ENCODE measurements around the gene NUP62CL.

NUP62CL gene, protein sequence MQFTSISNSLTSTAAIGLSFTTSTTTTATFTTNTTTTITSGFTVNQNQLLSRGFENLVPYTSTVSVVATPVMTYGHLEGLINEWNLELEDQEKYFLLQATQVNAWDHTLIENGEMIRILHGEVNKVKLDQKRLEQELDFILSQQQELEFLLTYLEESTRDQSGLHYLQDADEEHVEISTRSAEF

DNA sequence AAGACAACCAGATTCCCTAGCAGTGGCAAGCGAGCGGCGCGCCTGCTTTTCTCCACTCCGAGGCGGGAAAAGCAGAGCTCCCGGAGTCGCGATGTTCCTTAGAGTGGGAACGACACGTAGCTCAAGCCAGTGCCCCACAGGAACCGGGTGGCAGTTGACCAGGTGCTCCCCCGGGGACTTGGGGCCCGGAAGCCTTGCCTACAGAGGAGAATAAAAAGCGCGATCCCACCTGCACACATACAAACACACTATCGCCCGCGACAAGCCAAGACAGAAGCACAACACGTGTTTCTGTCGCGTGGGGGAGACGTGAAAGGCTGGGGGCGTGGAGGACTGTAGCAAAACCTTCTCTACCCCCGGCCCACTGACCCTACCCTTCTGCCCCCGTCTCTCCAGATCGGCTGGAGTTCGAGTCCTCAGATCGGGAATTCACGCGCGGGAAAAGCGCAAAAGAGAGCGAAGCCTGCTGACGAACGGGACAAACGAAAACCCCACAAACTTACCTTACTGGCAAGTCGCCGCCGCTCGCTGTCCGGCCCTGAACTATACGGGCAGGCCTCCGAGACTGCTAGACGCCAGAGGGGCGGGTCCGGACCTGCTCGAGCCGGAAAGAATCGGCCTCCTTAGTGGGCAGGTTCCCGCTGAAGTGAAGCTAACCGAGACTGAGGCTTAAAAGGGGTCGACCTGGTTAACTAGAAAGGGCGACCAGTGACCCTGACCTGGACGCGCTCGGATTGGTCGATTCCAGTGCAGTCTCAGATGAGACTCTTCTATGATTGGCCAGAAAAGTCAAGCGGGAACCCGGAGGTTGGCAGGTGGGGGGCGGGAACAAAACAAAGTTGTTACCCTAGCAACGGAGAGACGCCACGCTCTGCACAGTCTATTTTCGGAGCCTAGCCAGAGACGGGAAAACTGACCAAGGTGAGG lies at the start of gene NUP62CL, which contains the start of gene DNAAF6:
Gene NUP62CL, minus strand, starts transcription at position 664 of the 927 bp plus-strand sequence. CDS start 31,287 bp downstream, outside the sequence.
Gene DNAAF6, plus strand, starts transcription at position 842 of the 927 bp plus-strand sequence. CDS start 6,265 bp downstream, outside the sequence.
- Histone ChIP-seq H3K36me3 (ENCODE audit: insufficient read depth, low read length) (no peaks in the 10 kb centered on the region), H2AFZ (ENCODE audit: low read length) (no peak within 1 kb of the TSS), H3K9ac (ENCODE audit: low read depth, low read length, poor library complexity, severe bottlenecking) (no peak within 1 kb of the TSS), H3K9me2 (replicated peaks; ENCODE audit: low read depth, low read length) (no peaks in the 10 kb centered on the region), H3K9me3 (ENCODE audit: insufficient read depth, low read depth, low read length) (no peaks in the 10 kb centered on the region), H3K4me3 (ENCODE audit: low read length, poor library complexity, severe bottlenecking) (no peak within 1 kb of the TSS), H3K4me1 (ENCODE audit: insufficient read depth, low read length, poor library complexity, severe bottlenecking) (no peaks in the 10 kb centered on the region), H3K27me3 (ENCODE audit: insufficient read depth, low read length, poor library complexity, severe bottlenecking) (no peaks in the 10 kb centered on the region), H3K79me2 (ENCODE audit: insufficient read depth, low read length) (no peaks in the 10 kb centered on the region), H3K4me2 (ENCODE audit: low read depth, low read length, poor library complexity, severe bottlenecking) (no peak within 1 kb of the TSS), H3F3A (ENCODE audit: low read depth) (no peaks in the 10 kb centered on the region), H4K20me1 (ENCODE audit: insufficient read depth, low read length, poor library complexity, severe bottlenecking) (no peaks in the 10 kb centered on the region)
- TF ChIP-seq, protein P1, sequence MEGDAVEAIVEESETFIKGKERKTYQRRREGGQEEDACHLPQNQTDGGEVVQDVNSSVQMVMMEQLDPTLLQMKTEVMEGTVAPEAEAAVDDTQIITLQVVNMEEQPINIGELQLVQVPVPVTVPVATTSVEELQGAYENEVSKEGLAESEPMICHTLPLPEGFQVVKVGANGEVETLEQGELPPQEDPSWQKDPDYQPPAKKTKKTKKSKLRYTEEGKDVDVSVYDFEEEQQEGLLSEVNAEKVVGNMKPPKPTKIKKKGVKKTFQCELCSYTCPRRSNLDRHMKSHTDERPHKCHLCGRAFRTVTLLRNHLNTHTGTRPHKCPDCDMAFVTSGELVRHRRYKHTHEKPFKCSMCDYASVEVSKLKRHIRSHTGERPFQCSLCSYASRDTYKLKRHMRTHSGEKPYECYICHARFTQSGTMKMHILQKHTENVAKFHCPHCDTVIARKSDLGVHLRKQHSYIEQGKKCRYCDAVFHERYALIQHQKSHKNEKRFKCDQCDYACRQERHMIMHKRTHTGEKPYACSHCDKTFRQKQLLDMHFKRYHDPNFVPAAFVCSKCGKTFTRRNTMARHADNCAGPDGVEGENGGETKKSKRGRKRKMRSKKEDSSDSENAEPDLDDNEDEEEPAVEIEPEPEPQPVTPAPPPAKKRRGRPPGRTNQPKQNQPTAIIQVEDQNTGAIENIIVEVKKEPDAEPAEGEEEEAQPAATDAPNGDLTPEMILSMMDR (conservative IDR thresholded peaks at IDR 0.05; ENCODE audit: low read length): no peak
- TF ChIP-seq EZH2phosphoT487 (IDR thresholded peaks at IDR 0.05; ENCODE audit: borderline replicate concordance): no peak

DNA sequence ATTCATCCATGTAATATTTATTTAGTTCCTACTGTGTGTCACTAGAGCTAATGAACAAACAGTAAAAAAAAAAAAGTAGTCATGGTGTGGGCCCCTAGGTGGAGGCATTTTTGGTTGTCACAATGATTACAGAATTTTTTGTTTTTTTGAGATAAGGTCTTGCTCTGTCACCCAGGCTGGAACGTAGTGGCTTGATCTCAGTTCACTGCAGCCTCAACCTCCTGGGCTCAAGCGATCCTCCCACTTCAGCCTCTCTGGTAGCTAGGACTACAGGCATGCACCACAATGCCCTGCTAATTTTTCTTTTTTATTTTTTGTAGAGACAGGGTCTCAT lies 22.2 kb upstream of the NUP62CL start:
- Histone ChIP-seq H3K79me2 (ENCODE audit: insufficient read depth, low read length) (no peaks in the 10 kb centered on the region), H2AFZ (ENCODE audit: low read length) (no peak overlapping the region), H3K36me3 (ENCODE audit: insufficient read depth, low read length) (no peaks in the 10 kb centered on the region), H4K20me1 (ENCODE audit: insufficient read depth, low read length, poor library complexity, severe bottlenecking) (no peaks in the 10 kb centered on the region), H3K9me2 (replicated peaks; ENCODE audit: low read depth, low read length) (no peaks in the 10 kb centered on the region), H3F3A (ENCODE audit: low read depth) (no peaks in the 10 kb centered on the region), H3K4me3 (ENCODE audit: low read length, poor library complexity, severe bottlenecking) (no peak overlapping the region), H3K9ac (ENCODE audit: low read depth, low read length, poor library complexity, severe bottlenecking) (no peak overlapping the region), H3K4me2 (ENCODE audit: low read depth, low read length, poor library complexity, severe bottlenecking) (no peak overlapping the region), H3K4me1 (ENCODE audit: insufficient read depth, low read length, poor library complexity, severe bottlenecking) (no peaks in the 10 kb centered on the region), H3K9me3 (ENCODE audit: insufficient read depth, low read depth, low read length) (no peaks in the 10 kb centered on the region), H3K27me3 (ENCODE audit: insufficient read depth, low read length, poor library complexity, severe bottlenecking) (no peaks in the 10 kb centered on the region)
- TF ChIP-seq EZH2phosphoT487 (IDR thresholded peaks at IDR 0.05; ENCODE audit: borderline replicate concordance): no peak
- TF ChIP-seq, protein P1 (conservative IDR thresholded peaks at IDR 0.05; ENCODE audit: low read length): no peak

DNA sequence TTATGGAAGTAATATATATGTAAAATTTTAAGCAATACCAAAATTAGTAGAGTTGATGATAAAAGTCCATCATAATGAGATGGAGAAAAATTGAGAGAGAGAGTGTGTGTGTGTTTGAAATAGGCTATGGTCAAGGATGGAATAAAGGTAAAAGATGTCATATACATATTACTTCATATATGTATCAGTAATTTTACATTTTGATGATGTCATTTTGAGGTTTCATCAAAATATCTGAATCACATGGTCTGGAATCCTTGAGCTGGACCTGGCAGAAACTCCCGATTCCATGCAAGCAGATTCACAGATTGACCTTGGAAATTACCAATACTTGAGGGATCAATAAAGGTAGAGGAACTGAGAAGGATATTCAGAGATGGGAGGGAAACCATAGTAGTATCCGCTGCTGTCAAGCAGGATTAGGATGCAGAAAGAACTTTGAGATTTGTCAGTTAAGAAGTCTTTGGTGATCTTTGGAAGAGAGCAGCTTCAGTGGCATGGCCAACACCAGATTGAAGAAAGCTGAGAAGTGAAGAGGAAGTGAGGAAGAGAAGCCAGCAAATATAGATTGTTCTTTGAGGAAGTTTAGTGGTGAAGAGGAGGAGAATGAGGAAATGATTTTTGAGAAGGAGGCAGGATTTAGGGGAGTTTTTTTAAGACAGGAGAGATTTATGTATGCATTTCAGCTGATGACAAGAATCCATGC lies 21.7 kb upstream of the NUP62CL start:
- Histone ChIP-seq H3K9me3 (ENCODE audit: insufficient read depth, low read depth, low read length) (no peaks in the 10 kb centered on the region), H3K27me3 (ENCODE audit: insufficient read depth, low read length, poor library complexity, severe bottlenecking) (no peaks in the 10 kb centered on the region), H3K4me1 (ENCODE audit: insufficient read depth, low read length, poor library complexity, severe bottlenecking) (no peaks in the 10 kb centered on the region), H3K4me3 (ENCODE audit: low read length, poor library complexity, severe bottlenecking) (no peak overlapping the region), H2AFZ (ENCODE audit: low read length) (no peak overlapping the region), H3F3A (ENCODE audit: low read depth) (no peaks in the 10 kb centered on the region), H4K20me1 (ENCODE audit: insufficient read depth, low read length, poor library complexity, severe bottlenecking) (no peaks in the 10 kb centered on the region), H3K9me2 (replicated peaks; ENCODE audit: low read depth, low read length) (no peaks in the 10 kb centered on the region), H3K4me2 (ENCODE audit: low read depth, low read length, poor library complexity, severe bottlenecking) (no peak overlapping the region), H3K36me3 (ENCODE audit: insufficient read depth, low read length) (no peaks in the 10 kb centered on the region), H3K79me2 (ENCODE audit: insufficient read depth, low read length) (no peaks in the 10 kb centered on the region), H3K9ac (ENCODE audit: low read depth, low read length, poor library complexity, severe bottlenecking) (no peak overlapping the region)
- TF ChIP-seq, protein P1 (conservative IDR thresholded peaks at IDR 0.05; ENCODE audit: low read length): no peak
- no peak for TF ChIP-seq EZH2phosphoT487 (IDR thresholded peaks at IDR 0.05; ENCODE audit: borderline replicate concordance)
